Measurements from ENCODE around the gene CCDC197.

CCDC197 gene

DNA sequence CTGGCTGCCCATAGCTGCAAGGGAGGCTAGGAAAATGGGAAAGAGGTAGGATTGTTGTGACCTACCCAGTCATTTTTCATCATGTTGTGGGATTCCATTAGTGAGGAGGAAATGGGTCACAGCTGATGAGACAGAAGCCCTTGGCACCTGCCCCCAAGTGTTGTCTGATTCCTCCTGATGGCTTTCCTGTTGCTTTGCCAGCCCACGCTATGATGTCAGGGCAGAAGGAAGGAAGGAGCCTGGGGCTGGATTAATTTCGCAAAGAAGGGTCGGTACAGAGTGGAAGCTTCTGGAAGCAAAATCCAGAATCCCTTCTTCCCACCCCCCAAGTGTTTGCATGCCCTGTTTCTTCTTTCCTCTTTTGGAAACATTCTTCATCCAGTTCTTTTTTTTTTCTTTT, 37.8 kb downstream of the CCDC197 start:
- TF ChIP-seq, protein P1, sequence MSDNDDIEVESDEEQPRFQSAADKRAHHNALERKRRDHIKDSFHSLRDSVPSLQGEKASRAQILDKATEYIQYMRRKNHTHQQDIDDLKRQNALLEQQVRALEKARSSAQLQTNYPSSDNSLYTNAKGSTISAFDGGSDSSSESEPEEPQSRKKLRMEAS (IDR thresholded peaks at IDR 0.05; ENCODE audit: low read depth, low read length), result no peak
- no peak for TF ChIP-seq MYC (IDR thresholded peaks at IDR 0.05; ENCODE audit: low read depth, low read length)
- no peak for TF ChIP-seq POLR2A (IDR thresholded peaks at IDR 0.05; ENCODE audit: extremely low read depth, insufficient read length)
- TF ChIP-seq, protein P2, sequence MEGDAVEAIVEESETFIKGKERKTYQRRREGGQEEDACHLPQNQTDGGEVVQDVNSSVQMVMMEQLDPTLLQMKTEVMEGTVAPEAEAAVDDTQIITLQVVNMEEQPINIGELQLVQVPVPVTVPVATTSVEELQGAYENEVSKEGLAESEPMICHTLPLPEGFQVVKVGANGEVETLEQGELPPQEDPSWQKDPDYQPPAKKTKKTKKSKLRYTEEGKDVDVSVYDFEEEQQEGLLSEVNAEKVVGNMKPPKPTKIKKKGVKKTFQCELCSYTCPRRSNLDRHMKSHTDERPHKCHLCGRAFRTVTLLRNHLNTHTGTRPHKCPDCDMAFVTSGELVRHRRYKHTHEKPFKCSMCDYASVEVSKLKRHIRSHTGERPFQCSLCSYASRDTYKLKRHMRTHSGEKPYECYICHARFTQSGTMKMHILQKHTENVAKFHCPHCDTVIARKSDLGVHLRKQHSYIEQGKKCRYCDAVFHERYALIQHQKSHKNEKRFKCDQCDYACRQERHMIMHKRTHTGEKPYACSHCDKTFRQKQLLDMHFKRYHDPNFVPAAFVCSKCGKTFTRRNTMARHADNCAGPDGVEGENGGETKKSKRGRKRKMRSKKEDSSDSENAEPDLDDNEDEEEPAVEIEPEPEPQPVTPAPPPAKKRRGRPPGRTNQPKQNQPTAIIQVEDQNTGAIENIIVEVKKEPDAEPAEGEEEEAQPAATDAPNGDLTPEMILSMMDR (IDR thresholded peaks at IDR 0.05; ENCODE audit: low read depth, low read length), result no peak
- DNase-seq (ENCODE audit: low read depth), result no peak
- no peak overlapping the region for H3K4me3 ChIP-seq (ENCODE audit: low read depth, low read length)

DNA sequence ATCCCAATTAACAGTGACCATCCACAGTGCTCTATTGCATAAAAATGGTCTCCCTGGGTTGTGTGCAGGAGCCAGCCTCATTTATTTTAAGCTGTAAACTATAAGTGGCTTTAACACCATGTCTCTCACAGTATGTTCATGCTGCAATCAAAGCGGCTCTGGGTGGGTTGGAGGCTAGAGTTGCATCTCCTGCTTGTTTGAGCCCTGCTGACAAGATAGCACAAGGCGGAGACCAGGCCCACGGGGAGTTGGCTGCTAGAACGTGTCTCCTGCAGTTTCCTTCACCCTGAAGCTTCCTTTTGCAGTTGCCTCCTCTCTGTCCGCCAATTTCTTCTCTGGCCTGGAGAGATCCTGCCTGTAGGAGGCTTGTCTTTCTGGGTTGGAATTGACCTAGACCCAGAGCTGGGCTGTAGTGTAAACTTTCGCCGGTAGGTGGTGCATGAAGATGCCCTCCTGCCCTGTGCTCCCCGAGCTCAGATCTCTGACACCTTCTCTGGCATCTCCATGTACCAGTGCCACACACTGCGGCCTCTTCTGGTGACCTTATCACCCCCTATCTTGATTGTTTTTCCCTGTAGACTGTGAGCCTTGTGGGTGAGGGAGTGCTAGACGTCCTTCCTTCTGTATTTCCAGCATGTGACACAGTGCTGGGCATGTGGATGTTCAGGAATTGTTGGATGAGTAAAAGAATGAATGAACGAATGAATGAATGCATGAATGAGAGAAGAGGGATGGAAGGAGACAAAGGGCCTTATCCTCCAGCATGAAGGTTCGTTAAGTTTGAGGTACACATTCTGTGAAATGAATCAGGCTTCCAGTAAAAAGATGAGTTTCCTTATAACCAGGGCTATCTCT, 39.4 kb downstream of the CCDC197 start:
- DNase-seq (ENCODE audit: low read depth), result peak; percentile 66
- H3K4me3 ChIP-seq (ENCODE audit: low read depth, low read length), result no peak overlapping the region
- TF ChIP-seq MYC (IDR thresholded peaks at IDR 0.05; ENCODE audit: low read depth, low read length), result no peak
- TF ChIP-seq, protein P2 (IDR thresholded peaks at IDR 0.05; ENCODE audit: low read depth, low read length), result peak; percentile 76
- TF ChIP-seq, protein P1 (IDR thresholded peaks at IDR 0.05; ENCODE audit: low read depth, low read length), result no peak

DNA sequence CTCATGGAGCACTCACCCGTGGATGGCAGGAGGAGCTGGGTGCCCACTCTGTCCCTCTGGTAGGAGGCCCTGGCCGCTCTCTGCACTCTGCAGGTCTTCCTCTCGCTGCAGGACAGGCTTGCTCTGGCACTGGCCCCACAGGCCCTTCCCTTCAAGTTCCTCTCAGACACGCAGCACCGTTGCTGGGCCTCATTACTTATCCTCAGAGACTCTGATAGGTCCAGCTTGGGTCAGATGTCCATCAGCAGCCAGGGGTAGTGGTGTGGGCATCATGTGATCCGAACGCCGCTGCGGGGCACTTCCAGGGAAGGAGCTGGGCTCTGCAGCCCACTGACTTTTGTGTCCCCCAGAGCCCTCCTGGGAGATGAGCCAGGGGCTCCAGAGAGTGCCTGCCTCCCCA, 40.9 kb downstream of the CCDC197 start:
- H3K4me3 ChIP-seq (ENCODE audit: low read depth, low read length), result no peak overlapping the region
- TF ChIP-seq MYC (IDR thresholded peaks at IDR 0.05; ENCODE audit: low read depth, low read length) (no peak), POLR2A (IDR thresholded peaks at IDR 0.05; ENCODE audit: extremely low read depth, insufficient read length) (no peak)
- TF ChIP-seq, protein P1 (IDR thresholded peaks at IDR 0.05; ENCODE audit: low read depth, low read length), result no peak
- TF ChIP-seq, protein P2 (IDR thresholded peaks at IDR 0.05; ENCODE audit: low read depth, low read length), result no peak
- no peak for DNase-seq (ENCODE audit: low read depth)

DNA sequence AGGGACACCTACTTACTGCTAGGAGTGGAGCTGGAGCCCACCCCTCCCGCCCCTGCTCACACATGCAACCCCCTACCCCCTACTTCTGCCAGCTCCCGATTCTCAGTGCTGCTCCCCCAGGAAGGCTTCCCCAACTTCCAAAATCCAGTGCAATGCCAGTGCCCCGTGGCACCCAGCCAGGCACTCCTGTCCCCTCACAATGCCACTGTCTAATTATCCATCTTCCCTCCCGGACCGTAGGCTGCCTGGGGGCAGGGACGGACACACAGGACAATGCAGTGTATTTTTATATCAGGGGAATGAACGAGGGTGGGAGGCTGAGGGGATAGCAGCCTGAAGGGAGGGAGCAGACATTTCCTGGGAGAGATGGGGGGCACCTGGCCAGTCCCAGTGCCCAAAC, 41.4 kb downstream of the CCDC197 start:
- TF ChIP-seq, protein P2 (IDR thresholded peaks at IDR 0.05; ENCODE audit: low read depth, low read length), result no peak
- TF ChIP-seq MYC (IDR thresholded peaks at IDR 0.05; ENCODE audit: low read depth, low read length), result no peak
- TF ChIP-seq POLR2A (IDR thresholded peaks at IDR 0.05; ENCODE audit: extremely low read depth, insufficient read length), result no peak
- TF ChIP-seq, protein P1 (IDR thresholded peaks at IDR 0.05; ENCODE audit: low read depth, low read length), result no peak
- H3K4me3 ChIP-seq (ENCODE audit: low read depth, low read length), result no peak overlapping the region
- DNase-seq (ENCODE audit: low read depth), result no peak

DNA sequence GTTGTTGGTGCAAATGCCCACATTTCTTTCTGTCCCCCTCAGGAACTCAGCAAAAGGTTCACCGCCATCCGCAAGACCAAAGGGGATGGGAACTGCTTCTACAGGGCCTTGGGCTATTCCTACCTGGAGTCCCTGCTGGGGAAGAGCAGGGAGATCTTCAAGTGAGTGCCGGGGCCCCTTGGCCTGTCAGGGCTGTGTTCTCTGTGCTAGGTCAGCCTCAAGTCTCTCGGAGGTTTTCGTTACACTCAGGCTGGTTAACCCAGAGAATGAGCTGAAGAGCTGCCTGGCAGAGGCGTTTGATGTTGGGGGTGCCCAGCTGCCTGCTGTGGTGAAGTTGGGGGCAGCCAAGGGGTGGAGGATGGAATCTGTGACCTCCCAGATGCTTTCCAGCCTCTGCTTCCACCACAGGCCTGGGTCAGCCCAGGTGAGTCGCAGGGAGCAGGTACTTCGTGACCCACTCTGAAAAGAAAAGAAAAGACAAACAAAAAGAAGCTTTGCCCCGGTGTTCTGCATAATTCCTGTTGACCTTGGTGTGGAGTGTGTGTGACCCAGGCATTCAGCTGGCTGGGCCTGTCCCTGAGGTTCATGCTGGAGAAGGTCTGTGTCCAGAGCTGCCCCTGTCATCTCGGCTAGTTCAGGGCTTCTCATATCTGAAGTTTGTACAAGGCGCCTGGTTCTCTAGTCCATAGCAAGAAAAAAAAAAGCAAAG, 42.0 kb downstream of the CCDC197 start:
- no peak for DNase-seq (ENCODE audit: low read depth)
- TF ChIP-seq, protein P2 (IDR thresholded peaks at IDR 0.05; ENCODE audit: low read depth, low read length), result no peak
- TF ChIP-seq MYC (IDR thresholded peaks at IDR 0.05; ENCODE audit: low read depth, low read length), result no peak
- TF ChIP-seq, protein P1 (IDR thresholded peaks at IDR 0.05; ENCODE audit: low read depth, low read length), result no peak
- no peak overlapping the region for H3K4me3 ChIP-seq (ENCODE audit: low read depth, low read length)
